ENCODE results near the gene NET1.

NET1 gene

GRCh38 chr10:5500162-5500670 is 87.9 kb downstream of the NET1 start:
- Histone ChIP-seq H3K56ac (ENCODE audit: low read length) (peak overlapping the region; percentile 12), H4K5ac (ENCODE audit: low read length) (no peak overlapping the region), H3K27me3 (ENCODE audit: insufficient read depth, low read length, poor library complexity) (no peaks in the 10 kb centered on the region), H3K18ac (ENCODE audit: low read length) (no peak overlapping the region), H3K79me2 (ENCODE audit: control insufficient read depth, insufficient read depth, low read length) (no peaks in the 10 kb centered on the region), H2AK5ac (ENCODE audit: low read length) (no peak overlapping the region), H4K8ac (ENCODE audit: low read depth, low read length) (no peak overlapping the region), H3K27ac (ENCODE audit: low read depth, low read length) (no peak overlapping the region), H3K4me1 (ENCODE audit: control insufficient read depth, low read depth, low read length) (peaks cover 2% of the 10 kb centered on the region), H3K4ac (ENCODE audit: low read depth, low read length) (no peak overlapping the region), H3K4me3 (ENCODE audit: low read length) (no peak overlapping the region), H3K4me2 (ENCODE audit: low read length) (no peak overlapping the region), H2BK15ac (replicated peaks; ENCODE audit: low read depth) (no peak overlapping the region), H3K9ac (ENCODE audit: low read length) (no peak overlapping the region), H2BK120ac (ENCODE audit: low read depth, low read length) (no peak overlapping the region), H3K79me1 (ENCODE audit: low read length) (no peaks in the 10 kb centered on the region), H3K36me3 (ENCODE audit: control insufficient read depth, insufficient read depth, low read length) (no peaks in the 10 kb centered on the region), H3K23ac (ENCODE audit: low read length) (no peak overlapping the region), H2BK5ac (ENCODE audit: low read length) (no peak overlapping the region)
- WGBS (ENCODE audit: extremely low coverage, insufficient coverage, low lambda C conversion rate): no CpG with 5 or more reads among the region's 7 CpGs
- no peak for DNase-seq

- no peaks in the 10 kb centered on the region for H3K79me2 ChIP-seq (ENCODE audit: control insufficient read depth, insufficient read depth, low read length)
- H3K27ac ChIP-seq (ENCODE audit: low read depth, low read length): no peak overlapping the region
- no peak overlapping the region for H2BK5ac ChIP-seq (ENCODE audit: low read length)
- no peak overlapping the region for H3K56ac ChIP-seq (ENCODE audit: low read length)
- no peaks in the 10 kb centered on the region for H3K36me3 ChIP-seq (ENCODE audit: control insufficient read depth, insufficient read depth, low read length)
- H4K8ac ChIP-seq (ENCODE audit: low read depth, low read length): no peak overlapping the region
- no peaks in the 10 kb centered on the region for H3K79me1 ChIP-seq (ENCODE audit: low read length)
- H2AK5ac ChIP-seq (ENCODE audit: low read length): no peak overlapping the region
- H3K4me3 ChIP-seq (ENCODE audit: low read length): no peak overlapping the region
- H3K4me2 ChIP-seq (ENCODE audit: low read length): no peak overlapping the region
- H3K9ac ChIP-seq (ENCODE audit: low read length): no peak overlapping the region
- H3K23ac ChIP-seq (ENCODE audit: low read length): no peak overlapping the region
- no peak overlapping the region for H2BK15ac ChIP-seq (replicated peaks; ENCODE audit: low read depth)
- H3K4ac ChIP-seq (ENCODE audit: low read depth, low read length): no peak overlapping the region
- H3K27me3 ChIP-seq (ENCODE audit: insufficient read depth, low read length, poor library complexity): no peaks in the 10 kb centered on the region
- H4K5ac ChIP-seq (ENCODE audit: low read length): no peak overlapping the region
- no peak overlapping the region for H3K18ac ChIP-seq (ENCODE audit: low read length)
- H2BK120ac ChIP-seq (ENCODE audit: low read depth, low read length): no peak overlapping the region
- DNase-seq: no peak
- peaks cover 2% of the 10 kb centered on the region for H3K4me1 ChIP-seq (ENCODE audit: control insufficient read depth, low read depth, low read length)
- no CpG with 5 or more reads among the region's 5 CpGs for WGBS (ENCODE audit: extremely low coverage, insufficient coverage, low lambda C conversion rate)
These were observed 88.6 kb downstream of the NET1 start for GRCh38 chr10:5500910-5501309.

- H3K79me1 ChIP-seq (ENCODE audit: low read length): no peaks in the 10 kb centered on the region
- no peak overlapping the region for H3K4me3 ChIP-seq (ENCODE audit: low read length)
- peaks cover 2% of the 10 kb centered on the region for H3K4me1 ChIP-seq (ENCODE audit: control insufficient read depth, low read depth, low read length)
- no peak overlapping the region for H3K4ac ChIP-seq (ENCODE audit: low read depth, low read length)
- H2BK120ac ChIP-seq (ENCODE audit: low read depth, low read length): no peak overlapping the region
- no peaks in the 10 kb centered on the region for H3K36me3 ChIP-seq (ENCODE audit: control insufficient read depth, insufficient read depth, low read length)
- H3K56ac ChIP-seq (ENCODE audit: low read length): no peak overlapping the region
- H2BK5ac ChIP-seq (ENCODE audit: low read length): no peak overlapping the region
- no peak overlapping the region for H3K9ac ChIP-seq (ENCODE audit: low read length)
- H2BK15ac ChIP-seq (replicated peaks; ENCODE audit: low read depth): no peak overlapping the region
- no peak overlapping the region for H4K5ac ChIP-seq (ENCODE audit: low read length)
- no peak overlapping the region for H3K27ac ChIP-seq (ENCODE audit: low read depth, low read length)
- no peaks in the 10 kb centered on the region for H3K79me2 ChIP-seq (ENCODE audit: control insufficient read depth, insufficient read depth, low read length)
- no peaks in the 10 kb centered on the region for H3K27me3 ChIP-seq (ENCODE audit: insufficient read depth, low read length, poor library complexity)
- no peak overlapping the region for H2AK5ac ChIP-seq (ENCODE audit: low read length)
- H4K8ac ChIP-seq (ENCODE audit: low read depth, low read length): no peak overlapping the region
- H3K23ac ChIP-seq (ENCODE audit: low read length): no peak overlapping the region
- DNase-seq: no peak
- no peak overlapping the region for H3K4me2 ChIP-seq (ENCODE audit: low read length)
- no CpG with 5 or more reads among the region's 12 CpGs for WGBS (ENCODE audit: extremely low coverage, insufficient coverage, low lambda C conversion rate)
- H3K18ac ChIP-seq (ENCODE audit: low read length): no peak overlapping the region
These were observed 89.7 kb downstream of the NET1 start for GRCh38 chr10:5502061-5502521.

- no peak overlapping the region for H2BK15ac ChIP-seq (replicated peaks; ENCODE audit: low read depth)
These were observed 90.5 kb downstream of the NET1 start for GRCh38 chr10:5502571-5503476.

GRCh38 chr10:5503477-5503835 is 91.1 kb downstream of the NET1 start:
- Histone ChIP-seq H3K18ac (ENCODE audit: low read length) (no peak overlapping the region), H3K4me2 (ENCODE audit: low read length) (no peak overlapping the region), H3K36me3 (ENCODE audit: control insufficient read depth, insufficient read depth, low read length) (no peaks in the 10 kb centered on the region), H3K23ac (ENCODE audit: low read length) (no peak overlapping the region), H3K9ac (ENCODE audit: low read length) (no peak overlapping the region), H3K4me1 (ENCODE audit: control insufficient read depth, low read depth, low read length) (peaks cover 2% of the 10 kb centered on the region), H3K27me3 (ENCODE audit: insufficient read depth, low read length, poor library complexity) (no peaks in the 10 kb centered on the region), H3K79me1 (ENCODE audit: low read length) (no peaks in the 10 kb centered on the region), H2BK5ac (ENCODE audit: low read length) (no peak overlapping the region), H2BK15ac (replicated peaks; ENCODE audit: low read depth) (no peak overlapping the region), H3K27ac (ENCODE audit: low read depth, low read length) (no peak overlapping the region), H2BK120ac (ENCODE audit: low read depth, low read length) (no peak overlapping the region), H3K79me2 (ENCODE audit: control insufficient read depth, insufficient read depth, low read length) (no peaks in the 10 kb centered on the region), H4K5ac (ENCODE audit: low read length) (no peak overlapping the region), H3K4me3 (ENCODE audit: low read length) (no peak overlapping the region), H4K8ac (ENCODE audit: low read depth, low read length) (no peak overlapping the region), H3K56ac (ENCODE audit: low read length) (no peak overlapping the region), H3K4ac (ENCODE audit: low read depth, low read length) (no peak overlapping the region), H2AK5ac (ENCODE audit: low read length) (no peak overlapping the region)
- WGBS (ENCODE audit: extremely low coverage, insufficient coverage, low lambda C conversion rate): no CpG with 5 or more reads among the region's 3 CpGs
- DNase-seq: no peak

More at GRCh38 chr10:5502571-5503476, 90.5 kb downstream of the NET1 start:
- no peaks in the 10 kb centered on the region for H3K79me2 ChIP-seq (ENCODE audit: control insufficient read depth, insufficient read depth, low read length)
- no peak overlapping the region for H3K4ac ChIP-seq (ENCODE audit: low read depth, low read length)
- no peak overlapping the region for H3K4me2 ChIP-seq (ENCODE audit: low read length)
- no peak overlapping the region for H4K5ac ChIP-seq (ENCODE audit: low read length)
- no CpG with 5 or more reads among the region's 14 CpGs for WGBS (ENCODE audit: extremely low coverage, insufficient coverage, low lambda C conversion rate)
- no peak overlapping the region for H3K27ac ChIP-seq (ENCODE audit: low read depth, low read length)
- H3K4me3 ChIP-seq (ENCODE audit: low read length): no peak overlapping the region
- H3K18ac ChIP-seq (ENCODE audit: low read length): no peak overlapping the region
- no peak overlapping the region for H2AK5ac ChIP-seq (ENCODE audit: low read length)
- no peak for DNase-seq
- no peak overlapping the region for H2BK120ac ChIP-seq (ENCODE audit: low read depth, low read length)
- H2BK5ac ChIP-seq (ENCODE audit: low read length): no peak overlapping the region
- peaks cover 2% of the 10 kb centered on the region for H3K4me1 ChIP-seq (ENCODE audit: control insufficient read depth, low read depth, low read length)
- H3K9ac ChIP-seq (ENCODE audit: low read length): no peak overlapping the region
- no peak overlapping the region for H3K56ac ChIP-seq (ENCODE audit: low read length)
- H3K23ac ChIP-seq (ENCODE audit: low read length): no peak overlapping the region
- H3K79me1 ChIP-seq (ENCODE audit: low read length): no peaks in the 10 kb centered on the region
- no peaks in the 10 kb centered on the region for H3K27me3 ChIP-seq (ENCODE audit: insufficient read depth, low read length, poor library complexity)
- H3K36me3 ChIP-seq (ENCODE audit: control insufficient read depth, insufficient read depth, low read length): no peaks in the 10 kb centered on the region
- no peak overlapping the region for H4K8ac ChIP-seq (ENCODE audit: low read depth, low read length)
